K562 (cell line): ENCODE results near the gene OR8G5. TPM values are rescaled to one million over a fixed set of nuclear protein-coding genes. Genes with fewer than 3 reads are reported as not detected.
"Not testable (repeated sequence)": the region's sequence is repeated elsewhere in the genome, so short reads cannot be mapped to it uniquely, and the experiment has no call there.

Experiments
- ARID1B ChIP-seq: fragments of 450-650 bp; IDR thresholded peaks from 2 replicates; pipeline ENCODE4 v1.6.1; 2016; ENCODE audit warnings: antibody characterized with exemption, mild to moderate bottlenecking, inconsistent platforms
- ATF7 ChIP-seq: fragments of 450-650 bp; IDR thresholded peaks from 2 replicates; pipeline ENCODE4 v1.7.1; 2014; ENCODE audit warnings: mild to moderate bottlenecking, moderate library complexity
- CHAMP1 ChIP-seq: fragments of 450-650 bp; IDR thresholded peaks from 2 replicates; pipeline ENCODE4 v1.6.1; 2016; ENCODE audit warnings: mild to moderate bottlenecking
- CREM ChIP-seq: IDR thresholded peaks from 2 replicates; pipeline ENCODE4 v1.6.1; 2014; ENCODE audit warnings: antibody characterized with exemption, low read depth
- EP400 ChIP-seq: fragments of 450-650 bp; IDR thresholded peaks from 2 replicates; pipeline ENCODE4 v1.6.1; 2017; ENCODE audit warnings: antibody characterized with exemption, mild to moderate bottlenecking, moderate library complexity
- KLF6 ChIP-seq: fragments of 250-450 bp; sonication (Bioruptor Pico); IDR thresholded peaks from 2 replicates; pipeline ENCODE4 v1.4.0; 2020; ENCODE audit warnings: mild to moderate bottlenecking, moderate library complexity, borderline replicate concordance
- NFE2 ChIP-seq: IDR thresholded peaks from 2 replicates; pipeline ENCODE4 v1.6.1; 2014; ENCODE audit warnings: antibody characterized with exemption, low read depth
- NFRKB ChIP-seq: fragments of 450-650 bp; IDR thresholded peaks from 2 replicates; pipeline ENCODE4 v1.6.1; 2016; ENCODE audit warnings: low read depth
- NR2C1 ChIP-seq, 2 experiments: fragments of 450-650 bp; IDR thresholded peaks; 2 replicates each; pipeline ENCODE4 v1.6.1; 2017; ENCODE audit warnings: mild to moderate bottlenecking in 2 of 2, antibody characterized with exemption in 1 of 2, inconsistent platforms in 1 of 2, missing compliant biosample characterization in 1 of 2, missing genetic modification characterization in 1 of 2
- NR4A1 ChIP-seq, 2 experiments: fragments of 250-450 bp in 1 of 2; fragments of 450-650 bp in 1 of 2; sonication (Bioruptor Pico) in 1 of 2; IDR thresholded peaks; 2 replicates each; pipeline versions ENCODE4 v1.4.0 to v1.6.1; 2016 to 2020; ENCODE audit warnings: mild to moderate bottlenecking in 2 of 2, missing compliant biosample characterization in 1 of 2, missing genetic modification characterization in 1 of 2, moderate library complexity in 1 of 2
- OTX1 ChIP-seq: fragments of 450-650 bp; formaldehyde crosslinking; IDR thresholded peaks from 2 replicates; pipeline ENCODE4 v1.4.0; 2022; ENCODE audit warnings: mild to moderate bottlenecking
- SMARCA4 ChIP-seq: fragments of 450-650 bp; IDR thresholded peaks from 2 replicates; pipeline ENCODE4 v1.6.1; 2016
- TRIM24 ChIP-seq, 2 experiments: fragments of 450-650 bp; IDR thresholded peaks; 2 replicates each; pipeline ENCODE4 v1.6.1; 2016
- ZBTB12 ChIP-seq: fragments of 250-450 bp; sonication (Bioruptor Pico); IDR thresholded peaks from 2 replicates; pipeline ENCODE4 v1.4.0; 2020
- ZNF311 ChIP-seq: fragments of 250-450 bp; sonication (Bioruptor Pico); IDR thresholded peaks from 2 replicates; pipeline ENCODE4 v1.4.0; 2020; ENCODE audit warnings: mild to moderate bottlenecking, moderate library complexity
- ZNF583 ChIP-seq: fragments of 250-450 bp; sonication (Bioruptor Pico); IDR thresholded peaks from 2 replicates; pipeline ENCODE4 v1.4.0; 2020
- ZNF592 ChIP-seq: fragments of 450-650 bp; IDR thresholded peaks from 2 replicates; pipeline ENCODE4 v1.6.1; 2017; ENCODE audit warnings: antibody characterized with exemption, mild to moderate bottlenecking
- polyA plus RNA-seq, 8 experiments: library from polyadenylated mRNA; depleted of rRNA in 4 of 8; stranded (reverse) in 5 of 8; unstranded in 3 of 8; fragments of >200 nt; fragmentation: Nextera tagmentation in 2 of 8; fragmentation: Illumina TruSeq in 1 of 8; extraction: Ambion mirVana in 2 of 8; extraction: Trizol in 1 of 8; gene quantifications; 2 replicates each; pipeline versions ENCODE4 v1.2.1 to v1.2.3, GENCODE V29; 2011 to 2014; ENCODE audit warnings: inconsistent platforms in 1 of 8, missing spikeins in 1 of 8
- total RNA-seq, 7 experiments: library from RNA; depleted of rRNA in 6 of 7; stranded (reverse); fragments of >200 nt in 6 of 7; fragmentation: Illumina TruSeq in 2 of 7; extraction: Trizol in 2 of 7; gene quantifications; 2 replicates each; pipeline versions ENCODE4 v1.2.1 to v1.2.3, GENCODE V29; 2011 to 2021; ENCODE audit warnings: low replicate concordance in 1 of 7
- TF ChIP-seq, protein P1 (sequence below), 3 experiments: fragments of 200-800 bp in 1 of 3; sonication (Bioruptor generic) in 1 of 3; sonication (generic) in 1 of 3; formaldehyde crosslinking in 1 of 3; IDR thresholded peaks; 2 replicates each; pipeline versions ENCODE4 v1.6.1 to v1.8.0; 2016 to 2022; ENCODE audit warnings: mild to moderate bottlenecking in 2 of 3, missing compliant biosample characterization in 2 of 3, missing genetic modification characterization in 2 of 3, missing genetic modification reagents in 1 of 3

The OR8G5 gene
- total and polyA plus RNA-seq, 9 of the 15 experiments (the other 6 are each of a cell fraction or from before 2014, with no cell fraction given) = 0.18 to 3.8 (median 1.7) TPM

DNA sequence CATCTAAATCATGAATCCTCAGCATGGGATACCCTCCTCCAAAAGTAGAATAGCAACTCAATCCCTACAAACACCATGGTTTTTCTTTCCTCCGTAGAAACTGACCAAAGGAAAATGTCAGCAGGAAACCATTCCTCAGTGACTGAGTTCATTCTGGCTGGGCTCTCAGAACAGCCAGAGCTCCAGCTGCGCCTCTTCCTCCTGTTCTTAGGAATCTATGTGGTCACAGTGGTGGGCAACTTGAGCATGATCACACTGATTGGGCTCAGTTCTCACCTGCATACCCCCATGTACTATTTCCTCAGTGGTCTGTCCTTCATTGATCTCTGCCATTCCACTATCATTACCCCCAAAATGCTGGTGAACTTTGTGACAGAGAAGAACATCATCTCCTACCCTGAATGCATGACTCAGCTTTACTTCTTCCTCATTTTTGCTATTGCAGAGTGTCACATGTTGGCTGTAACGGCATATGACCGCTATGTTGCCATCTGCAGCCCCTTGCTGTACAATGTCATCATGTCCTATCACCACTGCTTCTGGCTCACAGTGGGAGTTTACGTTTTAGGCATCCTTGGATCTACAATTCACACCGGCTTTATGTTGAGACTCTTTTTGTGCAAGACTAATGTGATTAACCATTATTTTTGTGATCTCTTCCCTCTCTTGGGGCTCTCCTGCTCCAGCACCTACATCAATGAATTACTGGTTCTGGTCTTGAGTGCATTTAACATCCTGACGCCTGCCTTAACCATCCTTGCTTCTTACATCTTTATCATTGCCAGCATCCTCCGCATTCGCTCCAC lies 31.4 kb upstream of the OR8G5 start (continued):
- TF ChIP-seq OTX1 = peak; percentile 5; the same call in 1 of the 2 replicates
- TF ChIP-seq ZNF592 = peak; percentile 91
- peak; percentile 69 for TF ChIP-seq CREM
- TF ChIP-seq KLF6 (CRISPR knock-in tag) = 0 out of 2 replicates have a peak, but pooled peaks have one; percentile 60
- TF ChIP-seq ZBTB12 = peak; percentile 35; the same call in 1 of the 2 replicates
- peak; percentile 37; the same call in 1 of the 2 replicates for TF ChIP-seq NR2C1 (IDR thresholded peaks at IDR 0.05)
- peak; percentile 73 for TF ChIP-seq NR2C1 (tag; IDR thresholded peaks at IDR 0.05)
- TF ChIP-seq TRIM24 (IDR thresholded peaks at IDR 0.05) = peak; percentile 95 to 96
- peak; percentile 77; the same call in 1 of the 2 replicates for TF ChIP-seq ZNF583 (CRISPR knock-in tag)
- TF ChIP-seq NR4A1 (CRISPR knock-in tag; IDR thresholded peaks at IDR 0.05) = not testable (repeated sequence)
- peak; percentile 86 for TF ChIP-seq NR4A1 (tag; IDR thresholded peaks at IDR 0.05)
- peak; percentile 79 for TF ChIP-seq ARID1B
- TF ChIP-seq NFE2 = peak; percentile 97
- TF ChIP-seq NFRKB = peak; percentile 86
- TF ChIP-seq CHAMP1 = peak; percentile 69; the same call in 1 of the 2 replicates
- TF ChIP-seq ATF7 = peak; percentile 83
- TF ChIP-seq, protein P1, sequence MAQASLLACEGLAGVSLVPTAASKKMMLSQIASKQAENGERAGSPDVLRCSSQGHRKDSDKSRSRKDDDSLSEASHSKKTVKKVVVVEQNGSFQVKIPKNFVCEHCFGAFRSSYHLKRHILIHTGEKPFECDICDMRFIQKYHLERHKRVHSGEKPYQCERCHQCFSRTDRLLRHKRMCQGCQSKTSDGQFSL (CRISPR knock-in tag; IDR thresholded peaks at IDR 0.05) = not testable (repeated sequence)
- TF ChIP-seq, protein P1 (tag; IDR thresholded peaks at IDR 0.05) = peak in 1 of 2 experiments; percentile 47; a peak in 1 of 4 replicates
- peak; percentile 88 for TF ChIP-seq EP400
- 0 out of 2 replicates have a peak, but pooled peaks have one; percentile 49 for TF ChIP-seq ZNF311 (CRISPR knock-in tag)
- TF ChIP-seq SMARCA4 = peak; percentile 80
